GM12872 (cell line): ENCODE measurements around the gene DAAM1.

Source experiments
- CTCF ChIP-seq: IDR thresholded peaks from 3 replicates; pipeline ENCODE4 v1.5.1; 2011; ENCODE audit warnings: low read depth, mild to moderate bottlenecking, low read length, moderate library complexity; ENCODE audit not compliant: insufficient read depth

The DAAM1 gene

GRCh38 chr14:59346796-59347510 is 158.5 kb downstream of the DAAM1 start:
- no peak for TF ChIP-seq CTCF

- TF ChIP-seq CTCF, result no peak
These were observed 159.0 kb downstream of the DAAM1 start for GRCh38 chr14:59347511-59347900.

GRCh38 chr14:59347915-59348314 is 159.4 kb downstream of the DAAM1 start:
- no peak for TF ChIP-seq CTCF

GRCh38 chr14:59349258-59349701 is 160.8 kb downstream of the DAAM1 start:
- no peak for TF ChIP-seq CTCF

- no peak for TF ChIP-seq CTCF
These were observed 164.5 kb downstream of the DAAM1 start for GRCh38 chr14:59352961-59353360.

GRCh38 chr14:59354666-59355065 is 166.2 kb downstream of the DAAM1 start:
- TF ChIP-seq CTCF, result no peak

GRCh38 chr14:59355091-59355490 is 166.6 kb downstream of the DAAM1 start:
- no peak for TF ChIP-seq CTCF
